Prostate gland (tissue), 2 donors: ENCODE data around the gene TSPAN15. TPM values are rescaled to one million over a fixed set of nuclear protein-coding genes. Genes with fewer than 3 reads are reported as not detected.

Source experiments
- DNase-seq: peaks from one replicate; pipeline ENCODE4 v3.0.0-alpha.2; 2019; ENCODE audit warnings: low spot score
- H3K27ac ChIP-seq, 2 donors: fragments of 200-600 bp; sonication (generic); 2 replicates each; pipeline ENCODE4 v1.5.1; 2017 to 2019
- H3K27me3 ChIP-seq: fragments of 200-600 bp; sonication (generic); replicated peaks from 2 replicates; pipeline ENCODE4 v1.5.1; 2019; ENCODE audit not compliant: insufficient read depth
- H3K36me3 ChIP-seq, 2 donors: fragments of 200-600 bp; sonication (generic); 1 replicate in 1 of 2; 2 replicates in 1 of 2; pipeline versions ENCODE4 v1.5.1 to v1.8.1; 2017 to 2019
- H3K4me1 ChIP-seq: fragments of 200-600 bp; sonication (generic); replicated peaks from 2 replicates; pipeline ENCODE4 v1.5.1; 2019
- H3K4me3 ChIP-seq, 2 donors: fragments of 200-600 bp; sonication (generic); 2 replicates each; pipeline ENCODE4 v1.5.1; 2017 to 2019
- H3K9me3 ChIP-seq: fragments of 200-600 bp; sonication (generic); 2 replicates; pipeline ENCODE4 v1.5.1; 2017
- CTCF ChIP-seq, 4 experiments: fragments of 200-600 bp in 2 of 4; fragments of 450-650 bp in 2 of 4; sonication (generic) in 2 of 4; IDR thresholded peaks; 1 replicate in 3 of 4; 2 replicates in 1 of 4; pipeline ENCODE4 v1.5.1; 2016 to 2019; ENCODE audit warnings: antibody characterized with exemption in 4 of 4, mild to moderate bottlenecking in 2 of 4, moderate library complexity in 2 of 4
- POLR2A ChIP-seq: fragments of 450-650 bp; IDR thresholded peaks from one replicate; pipeline ENCODE4 v1.6.1; 2016; ENCODE audit warnings: antibody characterized with exemption, mild to moderate bottlenecking
- POLR2AphosphoS5 ChIP-seq: sonication (generic); formaldehyde crosslinking; IDR thresholded peaks from one replicate; pipeline ENCODE4 v1.6.1; 2017; ENCODE audit warnings: antibody characterized with exemption
- WGBS: methylation state at CpG from one replicate; pipeline ENCODE4 v1.1.5; 2018; 5-methylcytosine and 5-hydroxymethylcytosine counted together
- intact Hi-C: fragments of 100-400 bp; cut with DNase I; formaldehyde crosslinking; loops from one replicate; pipeline ENCODE4 v1.14.2; 2022
- total RNA-seq, 2 donors: library from RNA; depleted of rRNA; stranded (reverse); fragments of >200 nt; gene quantifications; one replicate each; pipeline ENCODE4 v1.1.0, GENCODE V29; 2016

Gene TSPAN15
- total RNA-seq, 2 donors from 2014 or later: 78.8 to 85.3 TPM

- TF ChIP-seq POLR2AphosphoS5 (no peak), POLR2A (no peak), CTCF (IDR thresholded peaks at IDR 0.05) (no peak)
- Histone ChIP-seq H3K36me3 (no peaks in the 10 kb centered on the region), H3K4me3 (no peak overlapping the region), H3K27ac (no peak overlapping the region), H3K4me1 (no peaks in the 10 kb centered on the region), H3K27me3 (no peaks in the 10 kb centered on the region), H3K9me3 (no peaks in the 10 kb centered on the region)
- no peak for DNase-seq
- 85% methylated on average over 12 of the region's 12 CpGs for WGBS
- intact Hi-C loops: loop anchor here (10.0 kb wide), 1 partner anchor 166 kb away; no protein-coding TSS in a partner anchor
Observed at GRCh38 chr10:69500864-69501468, 49.7 kb downstream of the TSPAN15 start.

GRCh38 chr10:69501657-69502056, 50.4 kb downstream of the TSPAN15 start:
- no peak overlapping the region for H3K27ac ChIP-seq
- TF ChIP-seq CTCF (IDR thresholded peaks at IDR 0.05): no peak
- no peak for TF ChIP-seq POLR2A
- no peak for TF ChIP-seq POLR2AphosphoS5
- intact Hi-C loops: loop anchor here (10.0 kb wide), 1 partner anchor 167 kb away; no protein-coding TSS in a partner anchor
- no peaks in the 10 kb centered on the region for H3K27me3 ChIP-seq
- H3K4me3 ChIP-seq: no peak overlapping the region
- H3K36me3 ChIP-seq: no peaks in the 10 kb centered on the region
- 87% methylated on average over 6 of the region's 6 CpGs for WGBS
- H3K9me3 ChIP-seq: no peaks in the 10 kb centered on the region
- no peak for DNase-seq
- H3K4me1 ChIP-seq: no peaks in the 10 kb centered on the region

GRCh38 chr10:69502589-69502988, 51.3 kb downstream of the TSPAN15 start:
- no peaks in the 10 kb centered on the region for H3K4me1 ChIP-seq
- no peak overlapping the region for H3K27ac ChIP-seq
- H3K4me3 ChIP-seq: no peak overlapping the region
- WGBS: 90% methylated on average over 4 of the region's 4 CpGs
- H3K9me3 ChIP-seq: no peaks in the 10 kb centered on the region
- H3K36me3 ChIP-seq: no peaks in the 10 kb centered on the region
- DNase-seq: no peak
- H3K27me3 ChIP-seq: no peaks in the 10 kb centered on the region
- intact Hi-C loops: loop anchor here (10.0 kb wide), 1 partner anchor 168 kb away; no protein-coding TSS in a partner anchor
- TF ChIP-seq POLR2A: no peak
- no peak for TF ChIP-seq CTCF (IDR thresholded peaks at IDR 0.05)
- TF ChIP-seq POLR2AphosphoS5: no peak

DNA sequence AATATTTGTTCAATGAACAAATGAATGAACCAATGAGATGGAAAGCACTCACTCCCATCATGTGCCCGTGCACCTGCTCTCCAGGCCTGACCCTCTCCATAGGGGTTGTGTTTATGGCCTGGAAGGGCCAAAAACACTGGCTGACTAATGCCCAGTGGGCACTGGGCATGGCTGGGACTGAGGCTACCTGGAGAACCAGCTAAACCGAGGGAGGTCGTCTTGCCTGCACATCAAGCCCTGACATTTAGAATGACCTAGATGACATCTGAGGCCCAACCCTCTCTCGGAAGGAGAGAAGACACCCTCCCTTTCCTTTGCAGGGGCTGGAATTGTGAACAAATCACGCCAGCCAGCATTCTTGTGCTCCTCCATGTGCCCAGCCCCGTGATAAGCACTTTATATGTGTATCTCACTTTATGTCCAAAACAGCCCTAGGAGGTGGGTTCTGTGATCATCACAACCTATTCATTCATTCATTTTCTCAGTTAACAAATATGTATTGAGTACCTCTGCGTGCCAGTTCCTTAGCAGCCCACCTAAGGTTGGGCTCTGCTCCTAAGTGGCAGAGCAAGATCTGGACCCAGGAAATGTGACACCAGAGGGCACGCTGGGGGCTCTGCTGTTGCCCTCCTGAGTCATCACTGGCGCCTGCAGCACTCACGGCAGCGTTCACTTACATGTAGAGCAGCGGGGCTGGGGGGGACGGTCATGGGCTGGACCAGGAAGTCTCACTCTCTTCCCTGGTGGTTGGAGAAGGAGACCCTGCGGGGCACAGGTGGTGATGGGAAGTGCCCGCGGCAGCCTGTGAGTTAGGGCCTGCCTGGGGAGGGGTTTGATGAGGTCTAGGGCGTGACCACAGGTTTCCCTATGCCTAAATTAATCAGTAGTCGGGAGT, 52.0 kb downstream of the TSPAN15 start:
- H3K36me3 ChIP-seq: no peaks in the 10 kb centered on the region
- H3K4me3 ChIP-seq: no peak overlapping the region
- H3K4me1 ChIP-seq: no peaks in the 10 kb centered on the region
- WGBS: 72% methylated on average over 18 of the region's 18 CpGs
- intact Hi-C loops: loop anchor here (10.0 kb wide), 1 partner anchor 168 kb away; no protein-coding TSS in a partner anchor
- H3K27ac ChIP-seq: no peak overlapping the region
- no peaks in the 10 kb centered on the region for H3K9me3 ChIP-seq
- DNase-seq: no peak
- H3K27me3 ChIP-seq: no peaks in the 10 kb centered on the region
- no peak for TF ChIP-seq POLR2A

- no peak for DNase-seq
- Histone ChIP-seq H3K27ac (no peak overlapping the region), H3K4me3 (no peak overlapping the region), H3K9me3 (no peaks in the 10 kb centered on the region), H3K36me3 (no peaks in the 10 kb centered on the region), H3K27me3 (no peaks in the 10 kb centered on the region), H3K4me1 (no peaks in the 10 kb centered on the region)
- no peak for TF ChIP-seq CTCF (IDR thresholded peaks at IDR 0.05)
- no peak for TF ChIP-seq POLR2A
- TF ChIP-seq POLR2AphosphoS5: no peak
- intact Hi-C loops: loop anchor here (10.0 kb wide), 1 partner anchor 169 kb away; no protein-coding TSS in a partner anchor
- 59% methylated on average over 3 of the region's 11 CpGs for WGBS
Observed at GRCh38 chr10:69503896-69504265, 52.6 kb downstream of the TSPAN15 start.
